BLaER1 (cell line): ENCODE results near the gene CRYBB3.
A peak's percentile ranks its signal among the peaks of the same experiment; 100 is the strongest.
"Not testable (repeated sequence)": the region's sequence is repeated elsewhere in the genome, so short reads cannot be mapped to it uniquely, and the experiment has no call there.

Experiments used
- H3K27ac ChIP-seq: shearing (Covaris generic); formaldehyde crosslinking; 2 replicates; pipeline ENCODE4 v1.8.1; 2022
- H3K27me3 ChIP-seq: shearing (Covaris generic); formaldehyde crosslinking; 2 replicates; pipeline ENCODE4 v1.8.1; 2022
- H3K36me3 ChIP-seq: shearing (Covaris generic); formaldehyde crosslinking; 2 replicates; pipeline ENCODE4 v1.8.1; 2022
- H3K4me1 ChIP-seq: shearing (Covaris generic); formaldehyde crosslinking; 2 replicates; pipeline ENCODE4 v1.8.1; 2022
- H3K4me2 ChIP-seq: shearing (Covaris generic); formaldehyde crosslinking; 2 replicates; pipeline ENCODE4 v1.8.1; 2022
- H3K4me3 ChIP-seq: shearing (Covaris generic); formaldehyde crosslinking; 2 replicates; pipeline ENCODE4 v1.8.1; 2022
- H3K9ac ChIP-seq: shearing (Covaris generic); formaldehyde crosslinking; 2 replicates; pipeline ENCODE4 v1.8.1; 2022
- H3K9me3 ChIP-seq: shearing (Covaris generic); formaldehyde crosslinking; 2 replicates; pipeline ENCODE4 v1.8.1; 2022
- H4K20me1 ChIP-seq: shearing (Covaris generic); formaldehyde crosslinking; 2 replicates; pipeline ENCODE4 v1.8.1; 2022
- Cebpa-rat ChIP-seq: shearing (Covaris generic); IDR thresholded peaks from 2 replicates; pipeline ENCODE4 v1.8.1; 2022

The CRYBB3 gene

DNA sequence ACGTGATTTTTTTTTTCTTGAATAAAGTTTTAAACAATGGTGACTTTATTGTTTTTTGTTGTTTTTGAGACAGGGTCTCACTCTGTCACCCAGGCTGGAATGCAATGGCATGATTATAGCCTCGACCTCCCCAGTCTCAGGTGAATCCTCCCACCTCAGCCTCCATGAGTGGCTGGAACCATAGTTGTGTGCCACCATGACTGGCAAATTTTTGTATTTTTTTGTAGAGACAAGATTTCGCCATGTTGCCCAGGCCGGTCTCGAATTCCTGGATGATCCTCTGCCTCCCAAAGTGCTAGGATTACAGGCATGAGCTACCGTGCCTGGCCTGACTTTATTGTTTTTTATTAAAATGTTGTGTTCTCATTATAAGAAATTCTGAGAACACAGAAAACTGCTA lies 12.2 kb upstream of the CRYBB3 start:
- Histone ChIP-seq H3K4me3 (no peak overlapping the region), H3K36me3 (no peaks in the 10 kb centered on the region), H3K9me3 (no peaks in the 10 kb centered on the region), H3K27me3 (no peaks in the 10 kb centered on the region), H4K20me1 (no peaks in the 10 kb centered on the region), H3K9ac (no peak overlapping the region), H3K4me1 (peaks cover 6% of the 10 kb centered on the region; the same call in 1 of the 2 replicates), H3K27ac (no peak overlapping the region), H3K4me2 (no peak overlapping the region)
- TF ChIP-seq Cebpa-rat: no peak

DNA sequence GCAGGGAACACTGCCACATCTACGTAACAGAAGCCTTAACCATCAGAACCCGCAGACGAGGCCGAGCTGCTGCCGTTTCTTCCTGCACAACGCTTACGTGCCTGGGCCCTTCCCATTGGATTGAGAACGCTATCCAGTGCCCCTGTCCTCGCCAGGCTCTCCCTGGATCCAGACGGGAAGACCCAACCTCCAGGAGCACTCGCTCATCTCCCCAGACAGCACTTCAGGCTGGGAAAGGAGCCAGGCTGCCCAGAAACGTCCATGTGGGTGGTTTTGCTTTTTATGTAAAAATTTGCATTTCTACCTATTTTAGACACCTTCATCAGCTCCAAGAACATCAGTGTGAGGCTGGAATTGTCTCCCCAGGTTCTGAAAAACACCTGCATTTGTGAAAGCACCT lies 7.3 kb upstream of the CRYBB3 start:
- no peak for TF ChIP-seq Cebpa-rat
- Histone ChIP-seq H3K27me3 (no peaks in the 10 kb centered on the region), H3K27ac (no peak overlapping the region)

DNA sequence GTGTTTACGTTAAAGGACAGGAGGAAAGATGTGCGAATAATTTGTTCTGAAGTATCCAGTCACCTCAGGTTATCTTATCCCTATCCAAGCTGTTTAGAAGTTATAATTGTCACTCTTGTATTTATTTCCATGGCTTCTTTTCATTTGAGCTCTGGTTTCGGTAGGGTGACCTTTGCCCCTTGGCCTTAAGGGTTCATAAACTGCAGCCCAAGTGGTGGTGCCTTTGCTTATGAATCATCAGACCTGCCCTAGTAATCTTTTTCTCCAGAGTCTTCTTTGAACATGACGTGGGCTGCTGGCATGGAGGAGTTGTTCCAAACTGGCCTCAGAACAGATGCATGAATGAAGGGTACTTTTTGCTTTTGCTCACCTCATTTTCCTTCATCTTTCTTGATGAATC lies 6.5 kb upstream of the CRYBB3 start:
- no peak overlapping the region for H3K27ac ChIP-seq
- no peaks in the 10 kb centered on the region for H3K36me3 ChIP-seq
- no peak for TF ChIP-seq Cebpa-rat
- H3K4me2 ChIP-seq: no peak overlapping the region
- no peaks in the 10 kb centered on the region for H3K9me3 ChIP-seq
- no peaks in the 10 kb centered on the region for H3K4me1 ChIP-seq
- no peak overlapping the region for H3K9ac ChIP-seq
- no peak overlapping the region for H3K4me3 ChIP-seq
- no peaks in the 10 kb centered on the region for H3K27me3 ChIP-seq
- peaks cover 7% of the 10 kb centered on the region; the same call in 1 of the 2 replicates for H4K20me1 ChIP-seq

More for the DNA sequence above, 7.3 kb upstream of the CRYBB3 start:
- H3K9me3 ChIP-seq: no peaks in the 10 kb centered on the region
- H3K9ac ChIP-seq: no peak overlapping the region
- H3K4me2 ChIP-seq: no peak overlapping the region
- no peaks in the 10 kb centered on the region for H3K36me3 ChIP-seq
- peaks cover 7% of the 10 kb centered on the region; the same call in 1 of the 2 replicates for H4K20me1 ChIP-seq
- H3K4me3 ChIP-seq: no peak overlapping the region
- no peaks in the 10 kb centered on the region for H3K4me1 ChIP-seq

DNA sequence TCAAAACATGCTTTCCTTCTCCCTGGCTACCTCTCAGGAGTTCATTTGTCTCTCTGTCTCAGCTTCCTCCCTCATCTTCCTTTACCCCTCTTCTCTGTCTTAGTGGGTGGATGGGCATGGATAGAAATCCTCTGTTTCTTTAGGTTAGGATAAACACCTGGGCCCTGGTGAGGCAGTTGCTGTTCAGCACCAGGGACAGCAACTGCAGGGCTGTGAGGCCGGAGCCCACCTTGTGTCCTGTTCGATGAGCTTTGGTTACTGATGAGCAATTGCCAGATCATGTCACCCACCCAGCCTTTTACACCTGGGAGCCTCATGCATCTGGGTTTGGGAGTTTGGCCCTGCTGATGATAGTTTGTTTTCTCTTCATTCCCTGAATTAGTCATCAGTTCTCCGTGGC lies 6.1 kb upstream of the CRYBB3 start:
- Histone ChIP-seq H3K4me1 (no peaks in the 10 kb centered on the region), H3K27me3 (no peaks in the 10 kb centered on the region), H3K4me3 (no peak overlapping the region), H3K9ac (no peak overlapping the region), H3K36me3 (no peaks in the 10 kb centered on the region), H4K20me1 (peaks cover 7% of the 10 kb centered on the region; the same call in 1 of the 2 replicates), H3K27ac (no peak overlapping the region), H3K4me2 (no peak overlapping the region), H3K9me3 (no peaks in the 10 kb centered on the region)
- no peak for TF ChIP-seq Cebpa-rat

DNA sequence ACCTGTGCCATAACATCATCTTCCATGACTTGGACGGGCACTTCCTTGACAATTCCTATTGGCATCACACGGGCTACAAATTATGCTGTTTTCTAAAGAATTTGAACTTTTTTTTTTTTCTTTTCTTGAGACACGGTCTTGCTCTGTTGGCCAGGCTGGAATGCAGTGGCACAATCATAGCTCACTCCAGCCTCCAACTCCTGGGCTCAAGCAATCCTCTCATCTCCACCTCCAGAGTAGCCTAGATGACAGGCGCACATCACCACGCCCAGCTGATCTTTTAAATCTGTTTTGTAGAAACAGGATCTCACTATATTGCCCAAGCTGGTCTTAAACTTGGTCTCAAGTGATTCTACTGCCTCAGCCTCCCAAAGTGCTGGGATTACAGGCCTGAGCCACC lies 3.3 kb upstream of the CRYBB3 start:
- Histone ChIP-seq H3K9me3 (no peaks in the 10 kb centered on the region), H3K4me3 (no peak overlapping the region), H3K36me3 (no peaks in the 10 kb centered on the region), H3K4me2 (no peak overlapping the region), H3K27ac (no peak overlapping the region), H3K27me3 (no peaks in the 10 kb centered on the region), H3K9ac (no peak overlapping the region), H4K20me1 (peaks cover 15% of the 10 kb centered on the region), H3K4me1 (peaks cover 23% of the 10 kb centered on the region)
- TF ChIP-seq Cebpa-rat: no peak

DNA sequence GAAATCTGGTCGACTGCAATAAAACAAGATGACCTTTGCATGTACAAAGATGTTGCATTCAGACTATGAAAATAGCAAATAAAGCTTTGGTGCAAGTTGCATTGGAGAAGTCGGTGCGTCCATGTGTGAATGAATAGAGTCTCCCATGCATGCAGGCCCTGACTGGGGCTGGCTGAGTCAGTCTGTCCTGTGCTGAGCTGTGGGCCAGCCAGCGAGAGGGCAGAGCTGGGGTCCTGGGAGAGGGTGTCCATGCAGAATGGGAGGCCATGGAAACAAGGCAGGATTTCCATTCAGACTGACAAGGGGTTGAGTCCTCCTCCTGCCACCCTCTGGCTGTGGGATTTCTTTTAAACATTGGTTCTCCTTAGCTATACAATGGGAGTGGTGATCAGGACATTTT lies 2.3 kb upstream of the CRYBB3 start:
- TF ChIP-seq Cebpa-rat: no peak

DNA sequence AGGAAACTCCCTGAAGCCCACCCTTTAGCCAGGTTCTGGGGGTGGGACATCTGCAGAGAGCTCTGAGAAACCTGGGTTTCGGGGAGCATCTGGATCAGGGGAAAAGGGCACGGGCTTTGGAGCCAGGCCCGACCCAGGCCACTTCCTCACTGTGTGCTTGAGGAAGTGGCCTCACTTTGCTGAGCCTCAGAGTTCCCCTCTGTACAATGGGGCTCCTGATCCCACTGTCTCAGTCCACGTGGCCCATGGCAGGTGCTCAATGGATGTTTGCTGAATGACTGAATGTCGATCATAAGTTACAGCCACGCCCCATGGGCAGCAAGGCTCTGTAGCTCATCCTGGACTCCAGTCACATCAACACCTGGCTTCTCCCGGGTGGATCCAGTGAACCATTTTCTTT lies 1.3 kb downstream of the CRYBB3 start:
- H3K36me3 ChIP-seq: no peaks in the 10 kb centered on the region
- H4K20me1 ChIP-seq: peaks cover 9% of the 10 kb centered on the region
- peak overlapping the region; percentile 89 for H3K4me2 ChIP-seq
- H3K4me3 ChIP-seq: no peak overlapping the region
- no peak overlapping the region for H3K9ac ChIP-seq
- no peaks in the 10 kb centered on the region for H3K27me3 ChIP-seq
- H3K9me3 ChIP-seq: no peaks in the 10 kb centered on the region
- H3K27ac ChIP-seq: no peak overlapping the region
- no peak for TF ChIP-seq Cebpa-rat
- H3K4me1 ChIP-seq: peaks cover 33% of the 10 kb centered on the region

More for the DNA sequence above, 2.3 kb upstream of the CRYBB3 start:
- no peaks in the 10 kb centered on the region for H3K27me3 ChIP-seq
- no peaks in the 10 kb centered on the region for H3K36me3 ChIP-seq
- no peak overlapping the region for H3K27ac ChIP-seq
- H3K9ac ChIP-seq: no peak overlapping the region
- no peak overlapping the region for H3K4me2 ChIP-seq
- H3K4me3 ChIP-seq: no peak overlapping the region
- no peaks in the 10 kb centered on the region for H3K9me3 ChIP-seq
- peaks cover 15% of the 10 kb centered on the region for H4K20me1 ChIP-seq
- H3K4me1 ChIP-seq: peaks cover 33% of the 10 kb centered on the region

DNA sequence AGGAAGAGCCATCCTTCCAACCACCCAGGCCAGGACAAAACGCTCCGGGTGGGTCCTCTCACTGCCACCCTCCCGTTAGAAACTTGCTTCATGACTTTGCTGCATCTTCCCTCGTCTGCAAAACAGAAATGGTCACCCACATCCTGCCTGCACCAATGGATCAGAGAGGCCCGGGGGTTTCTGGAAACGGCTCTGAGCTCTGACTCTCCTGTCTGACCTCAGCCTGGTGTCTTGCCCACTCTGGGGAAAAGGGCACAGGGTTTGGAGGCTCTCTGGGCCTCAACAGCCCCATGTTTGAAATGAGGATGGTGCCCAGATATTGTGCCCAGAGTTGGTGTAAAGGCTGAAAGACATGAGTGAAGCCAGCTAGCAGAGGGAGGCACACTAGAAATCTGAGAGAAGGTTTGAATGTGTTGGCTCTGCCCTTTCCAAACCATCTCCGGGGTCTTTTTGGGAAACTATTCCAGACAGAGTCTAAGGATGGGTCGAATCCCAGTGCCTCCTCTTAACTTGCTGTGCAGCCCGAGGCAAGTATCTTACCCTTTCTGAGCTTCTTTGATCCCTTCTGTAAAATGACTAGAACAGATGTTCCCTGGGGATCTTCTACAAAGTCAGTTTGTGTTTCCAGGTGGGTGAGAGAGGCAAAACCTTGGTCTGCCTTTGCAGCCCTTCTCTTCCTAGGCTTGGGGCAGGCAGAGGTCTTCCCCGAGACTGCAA lies 2.1 kb downstream of the CRYBB3 start:
- Histone ChIP-seq H3K9me3 (no peaks in the 10 kb centered on the region), H3K4me1 (peaks cover 33% of the 10 kb centered on the region), H3K9ac (no peak overlapping the region), H3K27me3 (no peaks in the 10 kb centered on the region), H3K36me3 (no peaks in the 10 kb centered on the region), H3K4me3 (no peak overlapping the region), H3K4me2 (peak overlapping the region; percentile 89), H3K27ac (no peak overlapping the region), H4K20me1 (peaks cover 9% of the 10 kb centered on the region)
- no peak for TF ChIP-seq Cebpa-rat

DNA sequence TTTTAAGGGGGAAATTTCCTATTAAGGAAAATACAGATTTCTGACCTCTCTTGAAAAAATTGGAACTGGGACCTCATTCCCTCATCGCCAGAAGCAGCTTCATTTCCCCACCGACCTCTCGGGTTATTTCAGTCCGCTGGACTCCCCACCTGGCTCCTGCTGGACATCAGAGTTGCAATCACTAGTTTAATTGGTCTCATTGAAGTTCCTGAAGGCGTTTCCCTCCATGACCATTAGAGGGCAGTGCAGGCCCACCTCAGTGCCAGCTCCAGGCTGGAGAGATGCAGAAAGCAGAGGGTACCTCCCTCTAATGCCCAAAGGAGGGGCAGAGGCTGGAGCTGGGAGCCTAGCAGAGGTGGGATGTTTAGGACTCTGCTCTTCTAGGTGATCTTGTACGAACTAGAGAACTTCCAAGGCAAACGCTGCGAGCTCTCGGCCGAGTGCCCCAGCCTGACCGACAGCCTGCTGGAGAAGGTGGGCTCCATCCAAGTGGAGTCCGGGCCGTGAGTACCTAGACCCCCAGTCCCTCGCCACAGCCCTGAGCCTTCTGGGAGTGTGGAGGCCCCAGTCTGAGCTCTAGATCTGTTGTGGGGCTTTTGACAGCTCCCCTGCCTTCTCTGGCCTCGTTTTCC lies 2.7 kb downstream of the CRYBB3 start:
- H3K4me3 ChIP-seq: no peak overlapping the region
- H4K20me1 ChIP-seq: peaks cover 9% of the 10 kb centered on the region
- H3K27ac ChIP-seq: no peak overlapping the region
- no peaks in the 10 kb centered on the region for H3K27me3 ChIP-seq
- H3K4me1 ChIP-seq: peaks cover 33% of the 10 kb centered on the region
- H3K9ac ChIP-seq: no peak overlapping the region
- H3K36me3 ChIP-seq: no peaks in the 10 kb centered on the region
- no peaks in the 10 kb centered on the region for H3K9me3 ChIP-seq
- H3K4me2 ChIP-seq: peak overlapping the region; percentile 89
- no peak for TF ChIP-seq Cebpa-rat

DNA sequence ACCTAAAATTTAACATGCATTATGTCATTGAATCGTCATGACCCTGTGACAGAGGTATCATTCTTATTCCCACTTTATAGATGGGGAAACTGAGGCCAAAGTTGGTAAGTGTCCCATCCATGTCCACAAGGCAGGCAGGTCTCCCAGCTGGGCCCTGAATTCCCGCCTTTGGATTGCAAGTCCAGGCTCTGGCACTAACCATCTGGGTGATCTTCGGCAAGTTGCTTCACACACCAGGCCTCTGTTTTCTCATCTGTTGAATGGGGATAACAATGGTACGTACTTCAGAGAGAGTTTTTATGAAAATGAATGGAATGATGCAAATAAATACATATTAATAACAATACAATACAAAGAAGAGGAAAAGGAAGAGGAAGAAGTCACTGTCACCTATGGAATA lies 3.4 kb downstream of the CRYBB3 start:
- Histone ChIP-seq H3K4me3 (no peak overlapping the region), H3K4me2 (no peak overlapping the region), H3K9me3 (no peaks in the 10 kb centered on the region), H3K4me1 (peaks cover 33% of the 10 kb centered on the region), H3K27ac (no peak overlapping the region), H3K9ac (no peak overlapping the region), H3K27me3 (no peaks in the 10 kb centered on the region), H4K20me1 (peaks cover 9% of the 10 kb centered on the region), H3K36me3 (no peaks in the 10 kb centered on the region)
- TF ChIP-seq Cebpa-rat: no peak

DNA sequence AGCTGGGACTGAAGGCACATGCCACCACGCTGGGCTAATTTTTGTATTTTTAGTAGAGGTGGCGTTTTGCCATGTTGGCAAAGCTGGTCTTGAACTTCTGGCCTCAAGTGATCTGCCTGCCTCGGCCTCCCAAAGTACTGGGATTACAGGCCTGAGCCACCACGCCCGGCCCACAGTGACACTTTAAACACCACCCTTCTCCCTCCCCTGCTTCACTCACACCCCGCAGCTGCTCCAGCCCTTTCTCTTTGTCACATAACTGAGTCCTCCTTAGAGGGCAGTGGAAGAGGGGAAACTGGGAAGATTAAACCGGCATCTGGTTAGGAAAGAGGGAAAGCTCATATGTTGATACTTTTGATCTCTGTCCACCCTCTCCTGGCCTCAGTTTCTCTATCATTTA lies 4.9 kb downstream of the CRYBB3 start:
- H3K4me2 ChIP-seq, H4K20me1 ChIP-seq, H3K9me3 ChIP-seq, H3K9ac ChIP-seq, H3K36me3 ChIP-seq, H3K27me3 ChIP-seq, H3K27ac ChIP-seq, H3K4me3 ChIP-seq: not testable (repeated sequence)
- peaks cover 28% of the 10 kb centered on the region for H3K4me1 ChIP-seq
